Fibroblast of villous mesenchyme (primary cell): Measurements from ENCODE around the gene RO60. TPM values are rescaled to one million over a fixed set of nuclear protein-coding genes. Genes with fewer than 3 reads are reported as not detected.

Experiments used
- DNase-seq: peaks from one replicate; pipeline ENCODE4 v3.0.0-alpha.2; 2010; ENCODE audit warnings: low read depth
- H3K4me3 ChIP-seq: 2 replicates; pipeline ENCODE4 v1.5.1; 2011; ENCODE audit warnings: low read depth, mild to moderate bottlenecking, low read length
- total RNA-seq: library from RNA; depleted of rRNA; stranded (reverse); fragments of >200 nt; gene quantifications from 2 replicates; pipeline ENCODE4 v1.2.3, GENCODE V29; 2012
- TF ChIP-seq, protein P1 (sequence below): IDR thresholded peaks from 2 replicates; pipeline ENCODE4 v1.5.1; 2012; ENCODE audit warnings: low read depth, mild to moderate bottlenecking, low read length; ENCODE audit not compliant: insufficient read depth

The RO60 gene
- total RNA-seq, result 194 and 226 TPM in 2 replicates

DNA sequence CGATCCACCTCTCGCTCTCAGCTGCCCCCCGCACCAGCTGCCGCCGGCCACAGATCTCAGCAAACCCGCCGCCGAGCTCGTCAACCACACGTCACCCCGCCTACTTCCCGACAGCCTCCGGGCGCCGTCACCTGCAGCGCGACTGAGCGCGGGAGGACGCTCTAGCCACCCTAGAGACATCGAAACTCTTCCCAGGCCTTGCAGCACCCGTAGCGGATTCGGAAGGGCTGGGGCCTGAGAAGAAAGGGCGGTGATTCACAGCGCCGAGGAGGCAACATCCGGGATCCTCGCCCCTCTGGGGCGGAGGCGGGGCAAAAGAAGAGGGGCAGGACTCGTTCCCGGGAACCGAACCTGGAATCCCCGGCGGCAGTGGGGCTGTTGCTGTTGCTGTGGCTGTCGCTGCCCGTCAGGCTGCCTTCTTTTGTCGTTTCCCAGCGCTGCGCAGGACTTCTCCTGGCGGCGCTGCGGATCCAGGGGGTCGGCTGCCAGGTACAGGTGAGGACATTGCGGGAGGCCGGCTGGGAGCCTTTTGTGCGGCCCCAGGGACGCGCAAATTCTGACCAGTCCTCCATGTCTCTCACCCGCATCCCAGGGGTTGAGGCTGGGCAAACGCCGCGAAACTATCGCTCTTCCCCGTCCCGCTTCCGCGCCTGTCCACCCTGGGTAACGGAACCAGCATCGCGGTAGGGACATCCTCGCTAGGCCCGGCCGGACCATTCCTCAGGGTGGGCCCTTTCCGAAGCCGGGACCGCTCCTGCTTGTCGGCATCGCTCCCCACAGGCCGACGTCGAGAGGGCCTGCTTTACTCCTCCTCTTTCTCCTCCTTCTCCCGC is at the start of gene RO60, which contains the start of gene UCHL5:
TSS of gene RO60 (plus strand) at position 331 of the 833 bp plus-strand sequence. CDS start 9,443 bp downstream, outside the sequence.
TSS of gene UCHL5 (minus strand) at position 79 of the 833 bp plus-strand sequence. CDS start 100 bp downstream, outside the sequence.
- TF ChIP-seq, protein P1, sequence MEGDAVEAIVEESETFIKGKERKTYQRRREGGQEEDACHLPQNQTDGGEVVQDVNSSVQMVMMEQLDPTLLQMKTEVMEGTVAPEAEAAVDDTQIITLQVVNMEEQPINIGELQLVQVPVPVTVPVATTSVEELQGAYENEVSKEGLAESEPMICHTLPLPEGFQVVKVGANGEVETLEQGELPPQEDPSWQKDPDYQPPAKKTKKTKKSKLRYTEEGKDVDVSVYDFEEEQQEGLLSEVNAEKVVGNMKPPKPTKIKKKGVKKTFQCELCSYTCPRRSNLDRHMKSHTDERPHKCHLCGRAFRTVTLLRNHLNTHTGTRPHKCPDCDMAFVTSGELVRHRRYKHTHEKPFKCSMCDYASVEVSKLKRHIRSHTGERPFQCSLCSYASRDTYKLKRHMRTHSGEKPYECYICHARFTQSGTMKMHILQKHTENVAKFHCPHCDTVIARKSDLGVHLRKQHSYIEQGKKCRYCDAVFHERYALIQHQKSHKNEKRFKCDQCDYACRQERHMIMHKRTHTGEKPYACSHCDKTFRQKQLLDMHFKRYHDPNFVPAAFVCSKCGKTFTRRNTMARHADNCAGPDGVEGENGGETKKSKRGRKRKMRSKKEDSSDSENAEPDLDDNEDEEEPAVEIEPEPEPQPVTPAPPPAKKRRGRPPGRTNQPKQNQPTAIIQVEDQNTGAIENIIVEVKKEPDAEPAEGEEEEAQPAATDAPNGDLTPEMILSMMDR, result no peak
- DNase-seq, result peak; percentile 99
- H3K4me3 ChIP-seq, result peak within 1 kb of the TSS; percentile 95

DNA sequence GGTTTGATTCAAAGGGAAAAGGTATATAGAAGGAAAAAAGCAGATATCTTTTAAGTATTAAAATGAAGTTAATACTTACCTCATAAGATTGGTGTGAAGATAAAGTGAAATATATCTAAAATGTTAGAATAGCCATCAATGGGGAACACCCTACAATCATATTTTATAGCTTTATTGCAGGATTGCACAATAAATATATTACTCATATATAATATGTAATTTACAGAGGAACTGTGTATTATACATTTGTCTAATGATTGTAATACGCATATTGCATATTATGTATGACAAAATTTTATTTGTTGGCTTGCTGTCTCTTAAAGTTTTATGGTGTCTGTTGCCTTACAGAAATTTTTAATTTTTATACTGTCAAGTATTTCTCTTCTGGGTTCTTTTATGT is 48.0 kb upstream of the RO60 start:
- no peak overlapping the region for H3K4me3 ChIP-seq
- DNase-seq, result no peak
- TF ChIP-seq, protein P1, result no peak

DNA sequence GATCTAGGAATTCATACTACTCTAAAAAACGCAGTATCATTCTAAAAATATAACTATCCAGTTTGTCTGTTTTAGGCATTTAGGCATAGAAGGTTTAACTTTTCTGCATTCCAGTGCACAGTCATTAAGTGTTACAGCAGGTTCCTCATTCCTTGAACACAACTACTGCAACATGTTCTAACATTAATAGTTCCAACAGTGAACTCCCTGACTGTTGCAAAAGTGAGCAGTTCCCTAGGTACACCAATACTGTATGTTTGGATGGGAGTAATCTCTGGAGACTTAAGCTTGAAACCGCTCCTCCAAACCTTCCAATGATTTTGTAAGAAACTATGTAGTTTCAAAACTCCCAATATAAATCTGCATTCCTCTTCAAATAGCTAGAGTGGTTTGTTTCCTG is 46.4 kb upstream of the RO60 start:
- H3K4me3 ChIP-seq, result no peak overlapping the region
- TF ChIP-seq, protein P1, result no peak
- DNase-seq, result peak; percentile 70

DNA sequence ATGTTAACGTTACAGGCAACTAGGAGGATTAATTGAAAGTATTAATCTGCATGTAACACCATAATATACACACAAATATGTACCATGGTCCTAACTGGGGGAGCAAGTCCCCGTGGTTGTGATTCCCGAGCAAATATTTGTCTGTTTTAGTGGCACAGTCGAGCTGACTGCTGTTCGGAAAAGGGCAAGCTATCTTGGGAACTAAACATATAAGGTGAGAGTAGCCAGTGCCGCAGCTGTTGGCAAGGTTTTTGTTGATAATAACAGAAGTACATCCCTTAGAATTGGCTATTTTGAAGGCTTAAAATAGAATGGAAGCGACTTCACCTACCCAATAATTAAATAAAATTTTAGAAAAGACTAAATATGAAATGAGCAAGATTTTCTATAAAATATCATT is 45.7 kb upstream of the RO60 start:
- TF ChIP-seq, protein P1, result no peak

DNA sequence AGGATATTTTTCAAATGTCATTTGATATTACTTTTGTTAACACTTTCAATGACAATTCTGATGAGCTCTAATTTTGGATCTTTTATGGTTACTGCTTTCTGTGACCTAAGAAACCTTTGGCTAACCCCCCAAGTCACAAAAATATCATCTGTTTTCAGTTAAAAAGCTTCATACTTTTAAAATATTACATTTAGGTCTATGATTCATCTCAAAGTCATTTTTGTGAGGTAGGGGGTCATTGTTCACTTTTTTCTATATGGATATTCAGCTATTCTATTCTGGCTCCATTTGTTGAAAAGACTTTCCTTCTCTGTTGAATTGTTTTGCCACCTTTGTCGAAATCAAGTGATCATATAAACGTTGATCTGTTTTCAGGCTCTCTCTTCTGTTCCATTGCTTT is 45.0 kb upstream of the RO60 start:
- H3K4me3 ChIP-seq, result no peak overlapping the region
- no peak for DNase-seq
- TF ChIP-seq, protein P1, result no peak

More for the DNA sequence above, 45.7 kb upstream of the RO60 start:
- no peak overlapping the region for H3K4me3 ChIP-seq
- DNase-seq, result no peak

DNA sequence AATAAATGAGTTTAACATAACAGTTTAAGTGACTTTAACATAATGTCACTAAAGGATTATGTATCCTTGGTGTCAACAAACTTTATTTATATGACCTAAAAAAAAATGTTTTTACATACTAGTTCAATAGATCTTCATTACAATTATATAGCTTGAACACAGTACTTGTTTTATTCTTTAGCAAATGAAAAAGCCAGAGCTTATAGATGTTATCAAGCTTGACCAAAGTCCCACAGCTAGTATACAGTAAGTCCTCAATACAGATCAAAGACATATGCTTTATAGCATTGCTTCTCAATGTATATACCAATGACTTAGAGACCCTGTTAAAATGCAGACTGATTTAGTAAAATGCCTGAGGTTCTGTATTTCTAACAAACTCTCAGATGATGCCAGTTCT is 42.6 kb upstream of the RO60 start:
- no peak for DNase-seq
- TF ChIP-seq, protein P1, result no peak
- H3K4me3 ChIP-seq, result no peak overlapping the region
